Mesenchymal stem cell (in vitro differentiated cells and primary cell): ENCODE measurements around the gene ZNF280C.
A peak's percentile ranks its signal among the peaks of the same experiment; 100 is the strongest.

Experiments
- DNase-seq: peaks from one replicate; pipeline ENCODE4 v3.0.0-alpha.2; 2013
- H2AFZ ChIP-seq: one replicate; pipeline ENCODE4 v1.6.1; 2013; ENCODE audit warnings: low read depth, mild to moderate bottlenecking, control low read depth, inconsistent platforms, low read length, moderate library complexity
- H2AK5ac ChIP-seq: 2 replicates; pipeline ENCODE4 v1.6.1; 2013; ENCODE audit warnings: low read length, moderate library complexity, mild to moderate bottlenecking, inconsistent platforms; ENCODE audit not compliant: severe bottlenecking
- H2BK120ac ChIP-seq: one replicate; pipeline ENCODE4 v1.6.1; 2013; ENCODE audit warnings: low read depth, mild to moderate bottlenecking, inconsistent platforms, low read length, moderate library complexity
- H2BK12ac ChIP-seq, 2 experiments: one replicate each; pipeline ENCODE4 v1.6.1; 2013; ENCODE audit warnings: inconsistent platforms in 2 of 2, low read length in 2 of 2, mild to moderate bottlenecking in 2 of 2, moderate library complexity in 2 of 2, control low read depth in 1 of 2
- H2BK15ac ChIP-seq: one replicate; pipeline ENCODE4 v1.6.1; 2013; ENCODE audit warnings: mild to moderate bottlenecking, low read depth, inconsistent platforms; ENCODE audit not compliant: poor library complexity, severe bottlenecking
- H2BK5ac ChIP-seq: 2 replicates; pipeline ENCODE4 v1.6.1; 2013; ENCODE audit warnings: low read depth, mild to moderate bottlenecking, low read length, control low read depth, inconsistent platforms; ENCODE audit not compliant: poor library complexity, severe bottlenecking
- H3K14ac ChIP-seq, 2 experiments: one replicate each; pipeline ENCODE4 v1.6.1; 2013; ENCODE audit warnings: inconsistent platforms in 2 of 2, low read length in 2 of 2, control low read depth in 1 of 2, mild to moderate bottlenecking in 1 of 2, moderate library complexity in 1 of 2
- H3K18ac ChIP-seq, 2 experiments: one replicate each; pipeline ENCODE4 v1.6.1; 2013; ENCODE audit warnings: inconsistent platforms in 2 of 2, low read length in 2 of 2, control low read depth in 1 of 2, low read depth in 1 of 2, mild to moderate bottlenecking in 1 of 2
- H3K23ac ChIP-seq, 2 experiments: one replicate each; pipeline ENCODE4 v1.6.1; 2013; ENCODE audit warnings: inconsistent platforms in 2 of 2, low read length in 2 of 2, mild to moderate bottlenecking in 2 of 2, moderate library complexity in 2 of 2, control low read depth in 1 of 2
- H3K27ac ChIP-seq: 2 replicates; pipeline ENCODE4 v1.5.1; 2013; ENCODE audit warnings: mild to moderate bottlenecking, moderate library complexity, low read length, control low read depth, inconsistent platforms; ENCODE audit not compliant: poor library complexity, severe bottlenecking
- H3K27me3 ChIP-seq, 2 experiments: 2 replicates each; pipeline versions ENCODE4 v1.6.1 to v1.7.0; 2013; ENCODE audit warnings: low read length in 2 of 2, mild to moderate bottlenecking in 2 of 2, moderate library complexity in 2 of 2, control low read depth in 1 of 2, inconsistent platforms in 1 of 2; ENCODE audit not compliant: control insufficient read depth in 1 of 2, insufficient read depth in 1 of 2
- H3K36me3 ChIP-seq, 2 experiments: 2 replicates each; pipeline versions ENCODE4 v1.6.1 to v1.7.0; 2013; ENCODE audit warnings: low read length in 2 of 2, control low read depth in 1 of 2, inconsistent platforms in 1 of 2, low read depth in 1 of 2, mild to moderate bottlenecking in 1 of 2; ENCODE audit not compliant: insufficient read depth in 2 of 2, control insufficient read depth in 1 of 2
- H3K4ac ChIP-seq, 2 experiments: one replicate each; pipeline ENCODE4 v1.6.1; 2013; ENCODE audit warnings: inconsistent platforms in 2 of 2, low read length in 2 of 2, mild to moderate bottlenecking in 2 of 2, moderate library complexity in 2 of 2, control low read depth in 1 of 2, low read depth in 1 of 2
- H3K4me1 ChIP-seq: 2 replicates; pipeline ENCODE4 v1.6.1; 2013; ENCODE audit warnings: low read depth, low read length, control low read depth; ENCODE audit not compliant: control insufficient read depth, insufficient read depth
- H3K4me2 ChIP-seq: 2 replicates; pipeline ENCODE4 v1.6.1; 2013; ENCODE audit warnings: low read length, mild to moderate bottlenecking, inconsistent platforms; ENCODE audit not compliant: poor library complexity, severe bottlenecking
- H3K4me3 ChIP-seq, 2 experiments: 2 replicates each; pipeline versions ENCODE4 v1.5.1 to v1.7.0; 2013; ENCODE audit warnings: low read length in 2 of 2, mild to moderate bottlenecking in 2 of 2, control low read depth in 1 of 2, low read depth in 1 of 2; ENCODE audit not compliant: insufficient read depth in 1 of 2
- H3K79me1 ChIP-seq: replicated peaks from 2 replicates; pipeline ENCODE4 v1.6.1; 2013; ENCODE audit warnings: mild to moderate bottlenecking, control low read depth, low read length, inconsistent platforms; ENCODE audit not compliant: poor library complexity, severe bottlenecking
- H3K9ac ChIP-seq: 2 replicates; pipeline ENCODE4 v1.7.0; 2013; ENCODE audit warnings: mild to moderate bottlenecking, low read length, moderate library complexity
- H3K9me3 ChIP-seq: 2 replicates; pipeline ENCODE4 v1.7.0; 2013; ENCODE audit warnings: mild to moderate bottlenecking, low read length; ENCODE audit not compliant: control insufficient read depth
- H4K8ac ChIP-seq: one replicate; pipeline ENCODE4 v1.6.1; 2013; ENCODE audit warnings: inconsistent platforms, mild to moderate bottlenecking, low read length, moderate library complexity
- H4K91ac ChIP-seq: one replicate; pipeline ENCODE4 v1.6.1; 2013; ENCODE audit warnings: mild to moderate bottlenecking, low read length, inconsistent platforms
- WGBS: methylation state at CpG from one replicate; pipeline ENCODE4 v1.1.7; 2013; ENCODE audit warnings: mixed read lengths; 5-methylcytosine and 5-hydroxymethylcytosine counted together

ZNF280C gene

GRCh38 chrX:130296297-130296678 lies 27.6 kb upstream of the ZNF280C start:
- peak overlapping the region; percentile 33 to 52 for H3K18ac ChIP-seq
- no peak overlapping the region for H3K9ac ChIP-seq
- no peak overlapping the region for H2BK120ac ChIP-seq
- H2BK15ac ChIP-seq = no peak overlapping the region
- no peak overlapping the region for H2BK5ac ChIP-seq
- H3K4ac ChIP-seq = peak overlapping the region in 1 of 2 experiments; percentile 28
- H3K4me2 ChIP-seq = no peak overlapping the region
- no peak overlapping the region for H3K23ac ChIP-seq
- H3K4me3 ChIP-seq = no peak overlapping the region
- 79% methylated on average over 3 of the region's 3 CpGs for whole genome bisulfite sequencing
- no peaks in the 10 kb centered on the region for H3K4me1 ChIP-seq
- H3K27me3 ChIP-seq = peaks cover 0 to 15% of the 10 kb centered on the region in 2 experiments
- H4K8ac ChIP-seq = no peak overlapping the region
- no peaks in the 10 kb centered on the region for H3K36me3 ChIP-seq
- no peak overlapping the region for H4K91ac ChIP-seq
- no peaks in the 10 kb centered on the region for H3K9me3 ChIP-seq
- no peaks in the 10 kb centered on the region for H3K79me1 ChIP-seq
- H2BK12ac ChIP-seq = peak overlapping the region in 1 of 2 experiments; percentile 39
- H3K27ac ChIP-seq = no peak overlapping the region
- no peak overlapping the region for H2AK5ac ChIP-seq
- no peak overlapping the region for H3K14ac ChIP-seq
- H2AFZ ChIP-seq = no peak overlapping the region
- peak; percentile 3 for DNase-seq

GRCh38 chrX:130295519-130296296 lies 27.0 kb upstream of the ZNF280C start:
- Histone ChIP-seq H3K4me1 (no peaks in the 10 kb centered on the region), H3K36me3 (no peaks in the 10 kb centered on the region), H2AFZ (no peak overlapping the region), H3K27me3 (peaks cover 0 to 15% of the 10 kb centered on the region in 2 experiments), H3K4ac (peak overlapping the region in 1 of 2 experiments; percentile 28), H4K8ac (no peak overlapping the region), H3K4me2 (no peak overlapping the region), H3K27ac (no peak overlapping the region), H2BK120ac (no peak overlapping the region), H4K91ac (peak overlapping the region; percentile 15), H3K14ac (no peak overlapping the region), H3K4me3 (no peak overlapping the region), H3K18ac (peak overlapping the region; percentile 2 to 33), H2BK12ac (peak overlapping the region in 1 of 2 experiments; percentile 39), H3K9ac (no peak overlapping the region), H2BK5ac (no peak overlapping the region), H3K79me1 (no peaks in the 10 kb centered on the region), H2AK5ac (no peak overlapping the region), H2BK15ac (no peak overlapping the region), H3K9me3 (no peaks in the 10 kb centered on the region), H3K23ac (no peak overlapping the region)
- whole genome bisulfite sequencing = 100% methylated on average over 3 of the region's 5 CpGs
- peak; percentile 0 for DNase-seq

GRCh38 chrX:130287071-130287770 lies 18.5 kb upstream of the ZNF280C start:
- H3K23ac ChIP-seq = no peak overlapping the region
- no peak overlapping the region for H3K27ac ChIP-seq
- H3K18ac ChIP-seq = no peak overlapping the region
- H3K9ac ChIP-seq = no peak overlapping the region
- no peak overlapping the region for H3K4me2 ChIP-seq
- H4K8ac ChIP-seq = no peak overlapping the region
- H2AK5ac ChIP-seq = no peak overlapping the region
- 94% methylated on average over 10 of the region's 11 CpGs for WGBS
- no peak overlapping the region for H4K91ac ChIP-seq
- no peak overlapping the region for H2BK15ac ChIP-seq
- DNase-seq = no peak
- H3K27me3 ChIP-seq = peaks cover 0 to 25% of the 10 kb centered on the region in 2 experiments
- no peaks in the 10 kb centered on the region for H3K79me1 ChIP-seq
- H3K4ac ChIP-seq = no peak overlapping the region
- H2BK12ac ChIP-seq = no peak overlapping the region
- H3K4me1 ChIP-seq = no peaks in the 10 kb centered on the region
- no peak overlapping the region for H2AFZ ChIP-seq
- H3K14ac ChIP-seq = no peak overlapping the region
- H2BK5ac ChIP-seq = no peak overlapping the region
- H3K4me3 ChIP-seq = no peak overlapping the region
- H2BK120ac ChIP-seq = no peak overlapping the region
- H3K9me3 ChIP-seq = peaks cover 2% of the 10 kb centered on the region
- H3K36me3 ChIP-seq = no peaks in the 10 kb centered on the region

DNA sequence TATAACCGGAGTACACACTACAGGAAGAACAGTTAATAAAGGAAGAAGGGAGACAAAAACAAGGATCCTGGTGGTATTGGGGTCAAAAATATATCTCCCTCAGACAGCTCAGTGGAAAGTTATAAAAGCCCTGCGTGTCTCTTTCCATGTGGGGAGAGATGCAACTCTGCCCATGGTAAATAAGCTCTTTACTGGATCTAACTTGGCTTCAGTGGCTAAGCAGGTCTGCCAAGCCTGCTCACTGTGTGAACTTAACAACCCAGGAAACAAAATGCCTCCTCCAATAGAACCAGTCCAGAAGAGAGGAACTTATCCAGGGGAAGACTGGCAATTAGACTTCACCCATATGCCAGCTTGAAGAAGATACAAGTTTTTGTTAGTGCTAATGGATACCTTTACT lies 17.0 kb upstream of the ZNF280C start:
- no peak overlapping the region for H2BK12ac ChIP-seq
- no peak overlapping the region for H3K9ac ChIP-seq
- no peak overlapping the region for H2BK120ac ChIP-seq
- H3K14ac ChIP-seq = no peak overlapping the region
- H2AFZ ChIP-seq = no peak overlapping the region
- peaks cover 2% of the 10 kb centered on the region for H3K9me3 ChIP-seq
- H2AK5ac ChIP-seq = no peak overlapping the region
- peaks cover 0 to 30% of the 10 kb centered on the region in 2 experiments for H3K27me3 ChIP-seq
- H2BK15ac ChIP-seq = no peak overlapping the region
- WGBS = 79% methylated on average over 1 of the region's 2 CpGs
- no peak for DNase-seq
- no peak overlapping the region for H3K27ac ChIP-seq
- no peaks in the 10 kb centered on the region for H3K4me1 ChIP-seq
- no peak overlapping the region for H3K4me3 ChIP-seq
- no peaks in the 10 kb centered on the region for H3K79me1 ChIP-seq
- no peak overlapping the region for H3K4me2 ChIP-seq
- no peaks in the 10 kb centered on the region for H3K36me3 ChIP-seq
- H3K23ac ChIP-seq = no peak overlapping the region
- no peak overlapping the region for H2BK5ac ChIP-seq
- H4K8ac ChIP-seq = no peak overlapping the region
- no peak overlapping the region for H3K4ac ChIP-seq
- H4K91ac ChIP-seq = no peak overlapping the region
- no peak overlapping the region for H3K18ac ChIP-seq
